Measurements from ENCODE around the gene TMC2.

TMC2 gene

GRCh38 chr20:2527762-2528161, 8.6 kb upstream of the TMC2 start:
- no peak for DNase-seq

DNA sequence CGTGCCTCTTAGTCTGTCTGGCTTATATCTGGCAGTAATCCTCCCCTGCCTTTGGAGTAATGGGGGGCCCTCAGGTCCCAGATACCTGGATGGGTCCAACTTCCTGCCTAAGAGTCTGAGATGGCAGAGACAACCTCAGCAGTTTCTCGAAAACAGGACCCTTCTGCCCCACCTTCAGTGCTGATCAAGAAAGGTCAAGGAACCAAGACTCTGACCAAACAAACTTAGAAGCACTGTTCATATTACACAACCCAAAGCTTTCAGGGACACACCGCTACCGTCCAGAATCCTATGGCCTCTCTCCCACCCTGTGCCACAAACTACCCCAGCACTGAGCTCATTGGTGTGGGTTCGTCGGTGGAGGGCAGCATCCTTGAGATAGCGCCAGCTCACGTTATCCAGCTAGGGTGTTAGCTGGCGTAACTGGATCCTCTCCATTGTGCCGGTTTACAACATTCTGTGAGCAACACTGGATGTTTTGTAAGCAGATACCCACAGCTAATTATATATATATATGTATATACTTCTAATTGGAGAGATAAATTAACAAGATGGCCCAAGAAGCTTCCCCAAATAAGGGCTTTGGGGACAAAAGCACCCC, 7.6 kb upstream of the TMC2 start:
- no peak for DNase-seq

DNA sequence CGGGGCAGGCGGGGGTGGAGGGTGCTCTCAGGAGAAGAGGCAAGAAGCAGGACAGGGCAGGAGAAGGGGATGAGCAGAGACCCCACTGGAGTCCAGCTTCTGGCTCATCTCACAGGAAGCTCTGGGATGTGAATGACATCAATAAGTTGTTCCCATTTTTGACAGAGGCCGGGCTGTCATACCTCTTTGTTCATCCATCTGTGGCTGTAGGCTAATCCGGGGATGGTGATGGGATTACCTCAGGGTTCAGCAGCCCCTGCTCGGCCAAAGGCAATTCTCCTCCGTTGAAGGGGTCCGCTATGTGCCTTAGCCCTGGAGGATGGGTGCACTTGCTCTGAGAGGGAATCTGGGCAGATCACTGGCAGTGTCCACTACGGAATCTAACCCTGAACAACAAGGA, 3.3 kb upstream of the TMC2 start:
- DNase-seq, result no peak

GRCh38 chr20:2535711-2536559, 438 bp upstream of the TMC2 start:
- DNase-seq, result no peak

DNA sequence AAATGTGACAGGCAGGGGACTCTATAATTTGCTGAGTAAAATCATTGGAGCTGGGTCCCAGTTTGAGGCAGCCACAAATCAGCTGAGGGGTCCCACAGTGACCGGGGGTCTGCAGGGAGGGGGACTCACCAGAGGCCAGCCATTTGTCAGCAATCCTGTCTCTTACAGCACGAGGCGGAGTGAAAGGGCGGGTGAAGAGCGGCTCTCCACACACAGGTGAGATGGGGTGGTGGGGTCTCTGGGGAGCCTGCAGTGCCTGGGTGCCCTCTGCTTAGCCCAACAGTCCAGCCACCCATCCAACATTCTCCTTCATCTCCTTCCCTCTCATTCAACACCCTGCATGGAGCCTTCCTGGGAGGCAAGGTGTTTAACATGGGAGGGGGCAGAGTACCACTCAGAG, 728 bp downstream of the TMC2 start:
- no peak for DNase-seq

DNA sequence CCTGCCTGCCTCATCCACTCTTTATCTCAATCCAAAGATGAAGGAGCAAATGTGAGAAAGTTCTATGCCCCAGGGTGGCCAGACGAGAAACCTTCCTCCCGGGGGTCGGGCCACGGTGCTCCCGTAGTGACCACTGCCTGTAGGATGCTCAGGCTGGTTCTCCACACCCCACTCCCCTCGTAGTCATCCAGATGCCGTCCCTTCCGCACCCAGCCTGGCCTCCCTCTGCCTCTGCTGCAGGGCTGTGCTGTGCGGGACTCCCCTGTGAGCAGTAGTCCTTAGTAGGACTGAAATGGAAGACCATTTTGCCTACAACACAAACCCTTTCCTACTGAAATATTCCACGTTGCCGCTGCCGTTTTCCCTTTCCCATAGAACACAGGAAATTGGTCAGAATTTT, 2.0 kb downstream of the TMC2 start:
- no peak for DNase-seq

DNA sequence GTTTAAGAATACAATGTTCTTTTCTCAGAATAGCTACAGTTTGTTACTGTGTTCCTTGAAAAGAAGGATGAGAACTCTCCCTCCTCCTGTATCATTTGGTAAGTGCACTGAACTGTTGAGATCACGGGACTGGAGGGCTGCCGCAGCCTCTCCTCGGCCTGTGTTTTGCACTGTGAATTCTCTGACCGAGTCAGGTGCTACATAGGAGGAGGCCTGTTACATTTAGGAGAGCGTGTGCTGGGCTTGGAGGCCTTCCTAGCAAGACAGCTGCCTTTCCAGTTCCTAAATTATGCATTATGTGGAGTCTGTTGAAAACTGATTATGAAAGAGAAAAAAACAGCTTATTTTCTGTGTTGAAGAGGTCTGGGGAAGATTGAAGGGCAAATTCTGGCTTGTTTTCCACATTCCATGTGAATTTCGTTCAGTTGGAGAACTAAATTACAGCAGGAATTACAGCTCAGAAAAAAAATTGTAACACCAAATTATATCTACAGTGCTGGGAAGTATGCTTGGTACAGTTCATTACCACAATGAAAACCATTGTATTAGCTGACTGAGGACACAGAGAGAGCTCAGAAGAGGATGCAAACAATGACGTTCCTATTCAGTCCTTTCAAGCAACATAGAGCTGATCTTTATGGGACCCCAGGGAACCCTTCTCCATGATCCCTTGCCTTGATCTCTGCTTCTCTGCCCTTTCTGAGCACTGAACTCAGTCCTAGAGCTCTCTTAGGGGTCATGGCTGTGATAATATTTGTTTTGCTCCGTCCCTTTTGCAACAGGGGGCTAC, 2.8 kb downstream of the TMC2 start:
- no peak for DNase-seq

DNA sequence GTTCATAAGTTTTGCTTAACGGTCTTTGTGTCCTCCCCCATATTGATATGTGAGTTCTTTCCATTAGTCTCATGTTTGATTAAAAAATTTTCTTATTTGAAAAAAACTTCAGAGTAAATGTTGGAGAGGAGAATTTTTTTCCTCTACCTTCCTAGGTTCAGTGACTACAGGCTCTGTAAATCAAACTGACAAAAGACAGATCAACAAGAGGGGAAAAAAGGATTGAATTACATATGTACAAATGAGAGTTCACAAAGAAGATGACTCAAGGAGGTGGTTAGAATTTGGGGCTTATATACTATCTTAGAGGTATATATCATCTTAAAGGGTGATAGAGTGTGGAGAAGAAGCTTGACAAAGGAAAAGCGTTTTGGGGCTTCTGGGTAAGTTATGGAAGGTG, 5.6 kb downstream of the TMC2 start:
- no peak for DNase-seq

- DNase-seq, result no peak
Measured at GRCh38 chr20:2542361-2542760, 6.0 kb downstream of the TMC2 start.

DNA sequence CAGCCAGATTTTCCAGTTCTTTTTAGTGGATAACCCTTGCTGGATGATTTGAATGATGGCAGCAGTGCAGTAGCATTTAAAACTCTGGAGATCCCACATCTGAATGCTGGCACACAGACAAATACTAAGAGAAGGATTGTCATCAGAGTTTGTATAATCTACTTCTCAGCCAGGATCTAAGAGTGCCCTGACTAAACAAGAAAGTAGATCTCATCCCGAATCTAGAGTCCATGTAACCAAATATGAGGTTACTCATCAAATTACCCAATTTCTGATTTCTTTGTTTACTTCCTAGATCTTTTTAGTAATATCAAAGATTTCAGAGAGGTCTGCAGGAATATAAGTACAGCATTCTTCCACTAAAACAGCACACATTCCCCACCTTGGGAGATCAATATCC, 7.8 kb downstream of the TMC2 start:
- DNase-seq, result no peak

DNA sequence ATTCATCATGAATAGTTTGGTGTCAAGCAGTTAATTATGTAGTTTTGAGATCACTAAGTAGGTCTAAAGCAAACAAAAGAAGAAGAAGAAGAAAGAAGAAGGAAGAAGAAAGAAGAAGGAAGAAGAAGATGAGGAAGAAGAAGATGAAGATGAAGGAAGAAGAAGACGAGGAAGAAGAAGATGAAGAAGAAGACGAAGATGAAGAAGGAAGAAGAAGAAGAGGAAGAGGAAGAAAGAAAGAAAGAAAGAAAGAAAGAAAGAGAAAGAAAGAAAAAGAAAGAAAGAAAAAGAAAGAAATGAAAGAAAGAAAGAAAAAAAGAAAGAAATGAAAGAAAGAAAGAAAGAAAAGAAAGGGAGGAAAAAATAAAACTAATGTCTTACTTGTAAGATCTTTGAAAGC, 9.2 kb downstream of the TMC2 start:
- no peak for DNase-seq

DNA sequence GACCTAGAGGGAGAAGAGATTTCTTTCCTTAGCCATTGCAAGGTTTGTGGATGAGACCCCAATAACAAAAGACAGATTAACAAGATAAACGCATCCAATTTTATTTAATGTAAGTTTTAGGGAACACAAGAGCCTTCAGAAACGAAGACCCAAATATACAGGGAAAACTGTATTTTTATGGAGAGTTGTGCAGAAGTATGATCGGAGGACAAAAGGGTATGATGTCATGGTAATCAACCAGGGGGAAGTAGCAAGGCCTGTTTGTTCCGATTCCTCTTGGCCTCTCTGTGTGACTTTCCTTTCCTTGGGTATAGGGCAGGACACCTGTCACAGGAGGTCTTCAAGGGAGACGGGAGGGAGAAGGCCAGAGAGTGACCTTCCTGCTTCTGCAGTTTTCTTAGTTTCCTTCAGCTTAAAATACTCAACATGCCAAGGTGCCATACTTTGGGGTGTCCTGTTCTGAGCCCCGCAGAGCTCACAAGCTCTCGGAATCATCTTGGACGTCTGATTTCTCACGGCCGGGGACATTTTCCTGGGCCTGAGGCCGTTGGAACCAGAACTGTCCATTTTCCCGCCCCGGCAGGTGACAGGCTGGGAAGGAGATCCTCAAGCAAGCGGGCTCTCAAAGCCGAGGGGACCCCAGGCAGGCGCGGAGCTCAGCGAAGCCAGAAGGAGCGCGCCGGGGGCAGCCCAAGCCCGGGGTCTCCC, 21.7 kb downstream of the TMC2 start:
- no peak for DNase-seq

GRCh38 chr20:2558581-2559278, 22.4 kb downstream of the TMC2 start:
- no peak for DNase-seq

DNA sequence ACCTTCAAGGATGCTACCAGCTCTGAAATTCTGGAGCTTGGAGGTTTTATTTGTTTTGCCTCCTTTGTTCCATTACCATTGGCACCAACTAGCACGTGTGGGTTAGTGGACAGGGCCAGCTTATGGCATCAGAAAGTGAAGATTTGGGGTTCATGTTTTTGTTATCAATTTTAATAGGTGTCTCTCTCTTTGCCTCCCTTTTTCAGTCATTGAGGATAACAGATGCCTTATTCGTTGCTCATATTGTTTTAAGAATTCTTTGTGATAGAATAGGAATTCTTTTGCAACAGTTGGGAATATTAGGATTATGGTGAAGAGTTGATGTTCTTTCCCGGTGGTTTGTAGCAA, 22.9 kb downstream of the TMC2 start:
- no peak for DNase-seq

GRCh38 chr20:2559651-2560050, 23.3 kb downstream of the TMC2 start:
- DNase-seq, result no peak

DNA sequence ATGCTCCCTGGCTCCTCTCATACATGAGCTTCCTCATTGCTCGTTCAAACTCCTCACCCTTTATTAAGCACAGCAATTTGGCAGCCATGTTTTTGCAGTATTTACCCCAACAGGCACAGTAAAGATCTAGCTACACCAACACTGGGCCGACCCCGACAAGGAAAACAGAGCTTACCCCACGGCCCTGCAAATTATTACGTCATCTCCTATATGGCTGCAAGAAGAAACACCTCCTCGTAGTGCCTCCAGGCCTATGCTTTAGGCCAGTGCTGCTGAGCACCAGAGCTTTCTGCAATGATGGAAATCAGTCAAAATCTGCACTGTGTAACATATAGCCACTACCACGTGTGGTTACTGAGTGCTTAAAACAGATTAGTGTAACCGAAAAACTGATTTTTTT, 26.7 kb downstream of the TMC2 start:
- no peak for DNase-seq

DNA sequence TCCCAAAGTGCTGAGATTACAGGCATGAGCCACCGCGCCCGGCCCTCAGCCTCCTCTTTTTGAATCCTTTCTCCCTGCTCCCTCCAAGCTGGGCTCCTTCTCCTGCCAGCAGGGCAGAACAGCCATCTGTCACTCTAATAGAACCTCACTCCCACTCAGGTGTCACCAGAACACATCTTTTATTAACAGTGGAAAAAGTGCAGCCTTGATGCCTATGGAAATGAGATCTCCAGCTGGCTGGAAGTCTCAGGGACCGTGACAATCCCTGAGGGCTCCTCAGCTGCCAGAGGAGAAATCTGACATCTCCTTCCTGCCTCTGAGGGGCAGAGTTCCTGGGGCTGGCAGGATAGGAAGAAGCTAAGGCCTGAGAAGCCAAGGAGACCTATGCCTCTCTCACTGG, 28.0 kb downstream of the TMC2 start:
- no peak for DNase-seq

DNA sequence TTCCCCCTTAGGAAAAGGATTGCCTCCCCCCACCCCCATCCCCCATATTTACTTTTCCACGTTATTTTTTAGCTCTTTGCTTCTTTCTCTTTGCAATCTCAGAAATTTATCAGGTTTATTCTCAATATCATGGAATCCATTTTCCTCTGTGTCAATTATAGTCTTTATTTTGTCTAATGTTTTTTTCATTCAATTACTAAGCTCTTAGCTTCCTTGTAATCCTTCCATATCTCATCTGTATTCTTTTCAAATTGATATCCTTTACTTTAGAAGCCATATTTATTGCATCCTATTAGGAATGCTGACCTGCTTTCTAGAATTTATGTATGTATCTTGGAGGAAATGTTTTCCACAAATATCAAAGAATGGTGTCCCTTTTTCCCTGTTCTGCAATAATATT, 39.3 kb downstream of the TMC2 start:
- DNase-seq, result no peak

DNA sequence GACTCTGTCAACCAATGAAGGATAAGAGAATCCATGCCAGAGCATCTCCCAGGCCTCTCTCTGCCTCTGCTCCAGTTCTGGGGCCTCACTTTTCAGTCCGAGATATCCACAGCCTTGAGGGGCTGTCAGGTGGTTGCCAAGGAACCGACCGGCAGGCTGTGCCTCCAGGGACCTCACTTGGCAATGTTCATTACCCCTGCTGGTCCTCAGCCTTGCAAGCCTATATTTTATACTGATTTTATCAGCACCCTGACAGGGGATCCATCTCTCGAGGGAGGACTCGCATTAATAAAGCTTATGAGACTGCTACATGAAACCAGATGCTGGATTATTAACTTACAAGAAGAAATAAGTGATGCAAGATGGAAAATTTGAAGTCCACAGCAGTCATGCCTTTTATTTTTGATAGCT, 39.9 kb downstream of the TMC2 start:
- DNase-seq, result no peak

GRCh38 chr20:2578475-2579192, 42.3 kb downstream of the TMC2 start:
- no peak for DNase-seq

DNA sequence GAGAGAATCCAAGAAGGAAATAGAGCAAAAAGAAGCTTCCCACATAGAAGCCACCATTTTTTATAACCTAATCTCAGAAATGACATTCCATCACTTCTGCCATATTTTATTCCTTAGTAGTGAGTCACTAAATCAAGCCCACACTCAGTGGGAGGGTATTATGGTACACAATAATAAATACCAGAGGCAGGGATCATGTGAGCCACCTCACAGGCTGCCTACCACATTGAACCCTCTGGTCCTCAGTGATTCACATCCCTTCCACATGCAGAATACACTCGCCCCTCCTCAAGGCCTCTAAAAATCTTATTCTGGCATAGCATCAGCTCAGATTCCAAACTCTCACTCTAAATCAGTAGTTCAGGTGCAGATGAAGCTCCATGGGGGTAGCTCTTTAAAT, 49.4 kb downstream of the TMC2 start:
- DNase-seq, result no peak

- DNase-seq, result no peak
Measured at GRCh38 chr20:2593756-2594155, 57.4 kb downstream of the TMC2 start.
